Measurements from ENCODE around the gene SLC35F1. TPM values are rescaled to one million over a fixed set of nuclear protein-coding genes. Genes with fewer than 3 reads are reported as not detected.

The SLC35F1 gene
- total RNA-seq, 1 experiment from 2014 or later, result not detected

DNA sequence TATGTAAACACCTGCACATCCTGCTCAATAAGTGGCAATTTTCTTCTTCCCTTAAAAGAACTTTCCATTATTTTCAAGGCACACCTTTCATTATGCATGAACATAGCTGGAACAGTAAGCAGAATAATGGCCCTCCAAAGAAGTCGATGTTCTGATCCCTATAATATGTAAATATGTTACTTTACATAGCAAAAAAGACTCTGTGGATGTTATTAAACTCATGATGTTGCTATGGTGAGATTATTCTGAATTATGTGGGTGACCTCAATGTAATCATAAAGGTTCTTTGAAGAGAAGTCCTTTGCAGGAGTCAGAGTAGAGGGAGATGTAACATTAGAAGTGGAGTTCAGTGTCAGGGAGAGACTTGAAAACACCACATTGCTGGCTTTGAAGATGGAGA, 341.1 kb downstream of the SLC35F1 start:
- no peak for DNase-seq (ENCODE audit: unreplicated experiment)
- TF ChIP-seq, protein P1, sequence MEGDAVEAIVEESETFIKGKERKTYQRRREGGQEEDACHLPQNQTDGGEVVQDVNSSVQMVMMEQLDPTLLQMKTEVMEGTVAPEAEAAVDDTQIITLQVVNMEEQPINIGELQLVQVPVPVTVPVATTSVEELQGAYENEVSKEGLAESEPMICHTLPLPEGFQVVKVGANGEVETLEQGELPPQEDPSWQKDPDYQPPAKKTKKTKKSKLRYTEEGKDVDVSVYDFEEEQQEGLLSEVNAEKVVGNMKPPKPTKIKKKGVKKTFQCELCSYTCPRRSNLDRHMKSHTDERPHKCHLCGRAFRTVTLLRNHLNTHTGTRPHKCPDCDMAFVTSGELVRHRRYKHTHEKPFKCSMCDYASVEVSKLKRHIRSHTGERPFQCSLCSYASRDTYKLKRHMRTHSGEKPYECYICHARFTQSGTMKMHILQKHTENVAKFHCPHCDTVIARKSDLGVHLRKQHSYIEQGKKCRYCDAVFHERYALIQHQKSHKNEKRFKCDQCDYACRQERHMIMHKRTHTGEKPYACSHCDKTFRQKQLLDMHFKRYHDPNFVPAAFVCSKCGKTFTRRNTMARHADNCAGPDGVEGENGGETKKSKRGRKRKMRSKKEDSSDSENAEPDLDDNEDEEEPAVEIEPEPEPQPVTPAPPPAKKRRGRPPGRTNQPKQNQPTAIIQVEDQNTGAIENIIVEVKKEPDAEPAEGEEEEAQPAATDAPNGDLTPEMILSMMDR (IDR thresholded peaks at IDR 0.05; ENCODE audit: unreplicated experiment), result no peak

DNA sequence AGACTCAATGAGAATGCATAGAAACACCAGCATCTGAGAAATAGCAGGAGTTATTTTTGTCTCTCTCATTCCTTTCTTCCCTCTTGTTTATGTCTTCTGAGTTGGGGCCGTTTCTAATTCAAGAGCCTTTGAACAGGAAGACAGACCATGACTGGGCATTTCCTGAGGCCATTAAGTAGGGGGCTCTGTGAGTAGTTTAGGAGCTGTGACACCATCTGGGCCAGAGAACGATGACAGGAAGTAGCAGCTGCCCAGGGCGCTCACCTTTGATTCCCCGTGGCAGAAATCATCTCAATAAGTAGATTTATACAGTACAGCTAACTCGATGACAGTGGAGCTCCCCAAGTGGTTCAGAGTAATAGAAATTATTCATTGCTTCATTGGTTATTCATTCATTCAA, 342.6 kb downstream of the SLC35F1 start:
- TF ChIP-seq, protein P1 (IDR thresholded peaks at IDR 0.05; ENCODE audit: unreplicated experiment), result no peak
- ChIA-PET POLR2A (no interaction called here), CTCF (interaction anchor here (0.7 to 1.9 kb wide), 2 partner anchors 221 to 331 kb away, joined by 3 to 5 read pairs; no protein-coding TSS in a partner anchor)
- Mint-ChIP-seq H3K27me3 (ENCODE audit: insufficient read depth, unreplicated experiment) (peaks cover 22% of the 10 kb centered on the region), H3K4me3 (ENCODE audit: unreplicated experiment) (no peak overlapping the region), H3K36me3 (ENCODE audit: insufficient read depth, unreplicated experiment) (peaks cover 7% of the 10 kb centered on the region), H3K4me1 (ENCODE audit: insufficient read depth, unreplicated experiment) (no peaks in the 10 kb centered on the region), H3K9me3 (ENCODE audit: unreplicated experiment) (no peaks in the 10 kb centered on the region), H3K27ac (ENCODE audit: low read depth, unreplicated experiment) (no peak overlapping the region)
- DNase-seq (ENCODE audit: unreplicated experiment), result no peak
- intact Hi-C loops (cut with micrococcal nuclease), result no loop called here
- no TSS peak for BruUV-seq (replicated peaks)

More for the DNA sequence above, 341.1 kb downstream of the SLC35F1 start:
- intact Hi-C loops (cut with micrococcal nuclease), result no loop called here
- ChIA-PET POLR2A (no interaction called here), CTCF (no interaction called here)
- BruUV-seq (replicated peaks), result no TSS peak
- Mint-ChIP-seq H3K4me1 (ENCODE audit: insufficient read depth, unreplicated experiment) (no peaks in the 10 kb centered on the region), H3K4me3 (ENCODE audit: unreplicated experiment) (no peak overlapping the region), H3K27ac (ENCODE audit: low read depth, unreplicated experiment) (no peak overlapping the region), H3K9me3 (ENCODE audit: unreplicated experiment) (no peaks in the 10 kb centered on the region), H3K27me3 (ENCODE audit: insufficient read depth, unreplicated experiment) (peaks cover 34% of the 10 kb centered on the region), H3K36me3 (ENCODE audit: insufficient read depth, unreplicated experiment) (peaks cover 7% of the 10 kb centered on the region)

DNA sequence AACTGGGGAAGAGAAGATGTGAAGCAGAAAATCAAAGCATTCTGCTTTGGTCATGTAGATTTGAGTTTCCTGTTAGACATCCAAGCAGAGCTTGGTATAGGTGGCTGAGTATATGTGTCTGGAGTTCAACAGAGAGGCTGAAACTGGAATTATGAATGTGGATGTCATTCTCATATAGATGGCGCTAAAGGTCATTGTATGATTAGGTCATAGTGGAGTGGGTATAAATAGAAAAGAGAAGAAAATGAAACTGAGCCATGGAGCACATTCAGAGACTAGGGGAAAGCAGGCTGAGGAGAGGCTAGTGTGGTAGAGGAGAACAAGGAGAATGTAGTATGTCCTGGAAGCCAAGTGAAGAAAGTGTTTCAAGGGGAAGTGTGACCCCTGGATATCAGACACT, 345.4 kb downstream of the SLC35F1 start:
- CTCF ChIA-PET, result no interaction called here
- H3K36me3 Mint-ChIP-seq (ENCODE audit: insufficient read depth, unreplicated experiment), result no peaks in the 10 kb centered on the region

DNA sequence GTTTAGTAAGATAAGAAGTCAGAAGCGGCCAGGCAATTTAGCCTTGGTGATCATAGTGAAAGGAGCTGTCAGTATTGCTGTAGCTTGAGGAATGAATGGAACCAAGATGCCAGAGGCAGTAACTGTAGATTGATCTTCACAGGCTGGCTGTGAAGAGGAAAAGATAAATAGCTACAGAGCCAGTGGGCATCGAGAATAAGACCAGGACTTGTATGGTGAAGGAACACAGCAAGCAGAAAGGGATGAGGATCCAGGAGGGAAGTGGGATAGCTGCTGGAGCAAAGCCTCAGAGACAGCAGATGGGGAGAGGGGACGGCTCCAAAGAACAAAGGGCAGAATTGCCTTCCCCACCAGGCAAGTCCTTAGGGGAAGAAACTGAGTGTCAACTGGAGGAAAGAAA, 346.7 kb downstream of the SLC35F1 start:
- BruUV-seq (replicated peaks), result no TSS peak
- H3K27ac Mint-ChIP-seq (ENCODE audit: low read depth, unreplicated experiment), result no peak overlapping the region
- peaks cover 10% of the 10 kb centered on the region for H3K27me3 Mint-ChIP-seq (ENCODE audit: insufficient read depth, unreplicated experiment)
- H3K36me3 Mint-ChIP-seq (ENCODE audit: insufficient read depth, unreplicated experiment), result no peaks in the 10 kb centered on the region
- no peak for DNase-seq (ENCODE audit: unreplicated experiment)
- no peak overlapping the region for H3K4me3 Mint-ChIP-seq (ENCODE audit: unreplicated experiment)
- no peaks in the 10 kb centered on the region for H3K4me1 Mint-ChIP-seq (ENCODE audit: insufficient read depth, unreplicated experiment)
- POLR2A ChIA-PET, result interaction anchor here (0.6 kb wide), 1 partner anchor 386 kb away, joined by 3 read pairs; no protein-coding TSS in a partner anchor
- no peaks in the 10 kb centered on the region for H3K9me3 Mint-ChIP-seq (ENCODE audit: unreplicated experiment)
- intact Hi-C loops (cut with micrococcal nuclease), result no loop called here
- TF ChIP-seq, protein P1 (IDR thresholded peaks at IDR 0.05; ENCODE audit: unreplicated experiment), result no peak
- CTCF ChIA-PET, result interaction anchor here (0.7 to 1.2 kb wide), 3 partner anchors 9 to 159 kb away, joined by 3 to 4 read pairs (median 3); no protein-coding TSS in a partner anchor

More for the DNA sequence above, 345.4 kb downstream of the SLC35F1 start:
- intact Hi-C loops (cut with micrococcal nuclease), result no loop called here
- TF ChIP-seq, protein P1 (IDR thresholded peaks at IDR 0.05; ENCODE audit: unreplicated experiment), result no peak
- Mint-ChIP-seq H3K4me1 (ENCODE audit: insufficient read depth, unreplicated experiment) (no peaks in the 10 kb centered on the region), H3K4me3 (ENCODE audit: unreplicated experiment) (no peak overlapping the region), H3K27me3 (ENCODE audit: insufficient read depth, unreplicated experiment) (peaks cover 10% of the 10 kb centered on the region), H3K27ac (ENCODE audit: low read depth, unreplicated experiment) (no peak overlapping the region), H3K9me3 (ENCODE audit: unreplicated experiment) (no peaks in the 10 kb centered on the region)
- no TSS peak for BruUV-seq (replicated peaks)
- no peak for DNase-seq (ENCODE audit: unreplicated experiment)
- POLR2A ChIA-PET, result no interaction called here
